Endodermal cell (in vitro differentiated cells): ENCODE data around the gene HOXA9. TPM values are rescaled to one million over a fixed set of nuclear protein-coding genes. Genes with fewer than 3 reads are reported as not detected.
A peak's percentile ranks its signal among the peaks of the same experiment; 100 is the strongest.

Source experiments
- DNase-seq: peaks from one replicate; pipeline ENCODE4 v3.0.0-alpha.2; 2017
- H3K27ac ChIP-seq: 2 replicates; pipeline ENCODE4 v1.5.1; 2013; ENCODE audit warnings: mild to moderate bottlenecking, low read depth, low read length, moderate library complexity
- H3K27me3 ChIP-seq: 2 replicates; pipeline ENCODE4 v1.6.1; 2013; ENCODE audit warnings: mild to moderate bottlenecking, low read length, moderate library complexity; ENCODE audit not compliant: insufficient read depth, control insufficient read depth, poor library complexity, severe bottlenecking
- H3K36me3 ChIP-seq: 2 replicates; pipeline ENCODE4 v1.7.0; 2013; ENCODE audit warnings: mild to moderate bottlenecking, low read length, moderate library complexity; ENCODE audit not compliant: control insufficient read depth, insufficient read depth
- H3K4me1 ChIP-seq: one replicate; pipeline ENCODE4 v1.7.0; 2013; ENCODE audit warnings: low read length; ENCODE audit not compliant: control insufficient read depth, insufficient read depth
- H3K4me3 ChIP-seq: 2 replicates; pipeline ENCODE4 v1.5.1; 2013; ENCODE audit warnings: mild to moderate bottlenecking, low read length, moderate library complexity
- H3K9ac ChIP-seq: 2 replicates; pipeline ENCODE4 v1.6.1; 2013; ENCODE audit warnings: mild to moderate bottlenecking, low read length, moderate library complexity; ENCODE audit not compliant: poor library complexity, severe bottlenecking; ENCODE audit errors: extremely low read depth
- H3K9me3 ChIP-seq: 2 replicates; pipeline ENCODE4 v1.6.1; 2013; ENCODE audit warnings: mild to moderate bottlenecking, low read length, moderate library complexity; ENCODE audit not compliant: control insufficient read depth
- H3K27ac Mint-ChIP-seq: 2 replicates; pipeline ENCODE4 v1.8.0; 2020; ENCODE audit warnings: mixed read lengths
- H3K27me3 Mint-ChIP-seq: 2 replicates; pipeline ENCODE4 v1.8.0; 2021; ENCODE audit warnings: mild to moderate bottlenecking, mixed read lengths; ENCODE audit not compliant: insufficient read depth
- H3K36me3 Mint-ChIP-seq: 2 replicates; pipeline ENCODE4 v1.8.0; 2020; ENCODE audit warnings: low read depth, mixed read lengths
- H3K4me1 Mint-ChIP-seq: 2 replicates; pipeline ENCODE4 v1.8.0; 2020; ENCODE audit warnings: mixed read lengths
- H3K4me3 Mint-ChIP-seq: 2 replicates; pipeline ENCODE4 v1.8.0; 2020; ENCODE audit warnings: mild to moderate bottlenecking, moderate library complexity, mixed read lengths
- H3K9me3 Mint-ChIP-seq: 2 replicates; pipeline ENCODE4 v1.8.0; 2020; ENCODE audit warnings: mild to moderate bottlenecking, mixed read lengths
- WGBS, 2 experiments: methylation state at CpG; one replicate each; pipeline versions ENCODE4 v1.1.5 to v1.1.7; 2013; ENCODE audit warnings: missing lambda C conversion rate in 2 of 2, mixed read lengths in 1 of 2; ENCODE audit not compliant: insufficient coverage in 1 of 2, insufficient read length in 1 of 2; 5-methylcytosine and 5-hydroxymethylcytosine counted together
- total RNA-seq, 2 donors: library from RNA; stranded (reverse); fragmentation: NEBNext Ultra II Directional in 1 of 2; extraction: Animal tissue kit (Norgen Biotek cat#: 25700) in 1 of 2; gene quantifications; 2 replicates in 1 of 2; 3 replicates in 1 of 2; pipeline ENCODE4 v1.2.1, GENCODE V29; 2021
- TF ChIP-seq, protein P1 (sequence below): fragments of 200-600 bp; sonication (generic); conservative IDR thresholded peaks from 2 replicates; pipeline ENCODE4 v1.5.0; 2021; ENCODE audit warnings: antibody characterized with exemption, mild to moderate bottlenecking

HOXA9 gene
- total RNA-seq, 2 donors from 2014 or later, result not detected

GRCh38 chr7:27169658-27170425 lies 4.5 kb upstream of the HOXA9 start:
- H3K4me3 Mint-ChIP-seq, result no peak overlapping the region
- H3K9me3 Mint-ChIP-seq, result peaks cover 5% of the 10 kb centered on the region
- H3K36me3 Mint-ChIP-seq, result no peaks in the 10 kb centered on the region
- no peak overlapping the region for H3K4me3 ChIP-seq
- peaks cover 97% of the 10 kb centered on the region for H3K27me3 Mint-ChIP-seq
- peaks cover 100% of the 10 kb centered on the region for H3K27me3 ChIP-seq
- peaks cover 5% of the 10 kb centered on the region for H3K9me3 ChIP-seq
- H3K27ac ChIP-seq, result no peak overlapping the region
- no peaks in the 10 kb centered on the region for H3K36me3 ChIP-seq
- DNase-seq, result peak; percentile 83
- H3K4me1 ChIP-seq, result no peaks in the 10 kb centered on the region
- TF ChIP-seq, protein P1, sequence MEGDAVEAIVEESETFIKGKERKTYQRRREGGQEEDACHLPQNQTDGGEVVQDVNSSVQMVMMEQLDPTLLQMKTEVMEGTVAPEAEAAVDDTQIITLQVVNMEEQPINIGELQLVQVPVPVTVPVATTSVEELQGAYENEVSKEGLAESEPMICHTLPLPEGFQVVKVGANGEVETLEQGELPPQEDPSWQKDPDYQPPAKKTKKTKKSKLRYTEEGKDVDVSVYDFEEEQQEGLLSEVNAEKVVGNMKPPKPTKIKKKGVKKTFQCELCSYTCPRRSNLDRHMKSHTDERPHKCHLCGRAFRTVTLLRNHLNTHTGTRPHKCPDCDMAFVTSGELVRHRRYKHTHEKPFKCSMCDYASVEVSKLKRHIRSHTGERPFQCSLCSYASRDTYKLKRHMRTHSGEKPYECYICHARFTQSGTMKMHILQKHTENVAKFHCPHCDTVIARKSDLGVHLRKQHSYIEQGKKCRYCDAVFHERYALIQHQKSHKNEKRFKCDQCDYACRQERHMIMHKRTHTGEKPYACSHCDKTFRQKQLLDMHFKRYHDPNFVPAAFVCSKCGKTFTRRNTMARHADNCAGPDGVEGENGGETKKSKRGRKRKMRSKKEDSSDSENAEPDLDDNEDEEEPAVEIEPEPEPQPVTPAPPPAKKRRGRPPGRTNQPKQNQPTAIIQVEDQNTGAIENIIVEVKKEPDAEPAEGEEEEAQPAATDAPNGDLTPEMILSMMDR, result no peak
- H3K4me1 Mint-ChIP-seq, result no peaks in the 10 kb centered on the region
- H3K9ac ChIP-seq, result no peak overlapping the region
- no peak overlapping the region for H3K27ac Mint-ChIP-seq
- 0 to 3% methylated on average over 6 to 38 of the region's 46 CpGs for WGBS, 2 experiments

DNA sequence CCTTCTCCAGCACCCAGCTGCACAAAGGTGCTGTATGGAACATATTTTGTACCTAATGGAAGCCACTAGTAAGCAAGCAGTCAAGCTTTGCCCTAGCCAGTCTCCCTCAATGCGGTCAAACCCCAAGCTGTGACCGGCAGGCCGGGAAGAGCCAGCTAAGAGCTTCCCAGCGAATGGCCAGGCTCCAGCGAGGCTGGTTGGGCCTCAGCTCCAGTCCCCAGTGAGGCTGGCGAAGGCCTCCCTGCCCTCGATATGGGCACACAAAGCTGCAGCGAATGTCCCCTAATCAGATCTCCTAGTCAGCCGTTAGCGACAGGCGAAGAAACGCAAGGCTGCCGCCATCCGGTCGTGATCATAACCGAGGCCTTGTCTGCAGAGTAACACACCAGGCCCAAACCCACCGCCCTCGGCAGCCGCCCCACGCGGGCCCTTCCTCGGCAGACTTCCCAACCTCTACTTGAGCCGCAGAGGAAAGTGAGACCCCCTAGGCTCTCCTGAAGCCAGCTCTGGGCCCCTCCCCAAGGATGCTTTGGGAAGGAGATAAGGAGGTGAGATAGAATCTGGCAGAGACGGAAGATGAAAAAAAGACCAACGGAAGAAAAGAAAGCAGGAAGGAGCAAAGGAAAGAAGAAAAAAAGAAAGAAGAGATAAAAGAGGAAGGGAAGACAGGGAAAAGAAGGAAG lies 3.1 kb upstream of the HOXA9 start:
- no peak overlapping the region for H3K4me3 Mint-ChIP-seq
- H3K27ac ChIP-seq, result no peak overlapping the region
- peak; percentile 75 for DNase-seq
- no peaks in the 10 kb centered on the region for H3K4me1 ChIP-seq
- WGBS, 2 experiments, result 12 to 13% methylated on average over 16 to 25 of the region's 25 CpGs
- no peaks in the 10 kb centered on the region for H3K4me1 Mint-ChIP-seq
- H3K27ac Mint-ChIP-seq, result no peak overlapping the region
- H3K9me3 ChIP-seq, result peaks cover 5% of the 10 kb centered on the region
- TF ChIP-seq, protein P1, result peak; percentile 22
- no peaks in the 10 kb centered on the region for H3K36me3 ChIP-seq
- H3K9ac ChIP-seq, result no peak overlapping the region
- H3K36me3 Mint-ChIP-seq, result no peaks in the 10 kb centered on the region
- no peak overlapping the region for H3K4me3 ChIP-seq
- H3K27me3 Mint-ChIP-seq, result peaks cover 99% of the 10 kb centered on the region
- H3K27me3 ChIP-seq, result peaks cover 100% of the 10 kb centered on the region
- H3K9me3 Mint-ChIP-seq, result peaks cover 8% of the 10 kb centered on the region

DNA sequence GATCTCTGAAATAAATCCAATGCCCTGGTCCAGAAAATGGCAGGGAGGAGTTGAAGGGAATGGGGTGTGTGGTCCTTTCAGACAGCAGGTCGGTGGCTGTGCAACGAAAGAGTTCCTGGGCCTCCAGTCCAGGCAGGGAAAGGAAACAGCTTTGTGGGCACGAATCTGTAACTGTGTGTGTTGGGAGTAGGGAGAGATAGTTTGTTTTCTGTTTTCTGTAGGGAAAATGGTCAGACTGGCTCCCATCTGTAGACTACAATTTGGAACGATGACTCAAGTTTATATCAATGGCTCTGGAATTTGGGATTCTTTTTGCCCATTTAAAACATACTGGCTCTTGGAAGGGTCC lies 2.6 kb upstream of the HOXA9 start:
- Histone ChIP-seq H3K9ac (no peak overlapping the region), H3K4me1 (no peaks in the 10 kb centered on the region), H3K36me3 (no peaks in the 10 kb centered on the region), H3K27ac (no peak overlapping the region), H3K4me3 (no peak overlapping the region), H3K27me3 (peaks cover 100% of the 10 kb centered on the region), H3K9me3 (peaks cover 5% of the 10 kb centered on the region)
- peaks cover 100% of the 10 kb centered on the region for H3K27me3 Mint-ChIP-seq
- no peaks in the 10 kb centered on the region for H3K36me3 Mint-ChIP-seq
- TF ChIP-seq, protein P1, result no peak
- no peak for DNase-seq
- WGBS, 2 experiments, result 21 to 38% methylated on average over 2 to 4 of the region's 4 CpGs
- H3K27ac Mint-ChIP-seq, result no peak overlapping the region
- no peaks in the 10 kb centered on the region for H3K4me1 Mint-ChIP-seq
- peaks cover 8% of the 10 kb centered on the region for H3K9me3 Mint-ChIP-seq
- no peak overlapping the region for H3K4me3 Mint-ChIP-seq
